RWPE1 (cell line): ENCODE data around the gene MYL6.
A peak's percentile ranks its signal among the peaks of the same experiment; 100 is the strongest.

ENCODE experiments used
- CTCF ChIA-PET: fragments of 350-600 bp; sonication (Branson Sonifier 250); formaldehyde crosslinking; extraction: SDS; loops from one replicate; lab custom pipeline; 2021; lab: Yijun Ruan, JAX
- POLR2A ChIA-PET: fragments of 400-600 bp; formaldehyde crosslinking; extraction: SDS; loops from one replicate; lab custom pipeline; 2020; ENCODE audit warnings: antibody characterized with exemption; ENCODE audit not compliant: low non-redundant PET; lab: Yijun Ruan, JAX
- DNase-seq: peaks from one replicate; pipeline ENCODE4 v3.0.0; 2012; ENCODE audit warnings: low spot score
- H3K27ac ChIP-seq: fragments of 450-650 bp; 2 replicates; pipeline ENCODE4 v1.5.1; 2017
- CTCF ChIP-seq: fragments of 450-650 bp; conservative IDR thresholded peaks from 2 replicates; pipeline ENCODE4 v1.5.1; 2017; ENCODE audit warnings: low read depth, mild to moderate bottlenecking

The MYL6 gene

GRCh38 chr12:56141946-56142784 is 16.0 kb upstream of the MYL6 start:
- CTCF ChIA-PET, result interaction anchor here (0.6 to 0.7 kb wide), 2 partner anchors 19 to 487 kb away, joined by 3 read pairs; no protein-coding TSS in a partner anchor

GRCh38 chr12:56143217-56143616 is 14.9 kb upstream of the MYL6 start:
- peak overlapping the region; percentile 49 for H3K27ac ChIP-seq
- CTCF ChIA-PET, result interaction anchor here (0.6 to 1.4 kb wide), 4 partner anchors 12 to 486 kb away, joined by 3 to 5 read pairs (median 3); no protein-coding TSS in a partner anchor

More at GRCh38 chr12:56141946-56142784, 16.0 kb upstream of the MYL6 start:
- no peak for DNase-seq
- no peak for TF ChIP-seq CTCF
- H3K27ac ChIP-seq, result peak overlapping the region; percentile 49
- POLR2A ChIA-PET, result interaction anchor here (0.7 kb wide), 1 partner anchor 201 kb away, joined by 4 read pairs; no protein-coding TSS in a partner anchor

GRCh38 chr12:56143870-56144269 is 14.3 kb upstream of the MYL6 start:
- no peak for DNase-seq
- ChIA-PET CTCF (interaction anchor here (0.5 to 1.4 kb wide), 4 partner anchors 13 to 132 kb away, joined by 3 to 5 read pairs (median 3); no protein-coding TSS in a partner anchor), POLR2A (interaction anchor here (0.6 kb wide), 1 partner anchor 15 kb away, joined by 3 read pairs; the partner anchor contains the start of gene ESYT1)
- H3K27ac ChIP-seq, result peak overlapping the region; percentile 40
- no peak for TF ChIP-seq CTCF

More at GRCh38 chr12:56143217-56143616, 14.9 kb upstream of the MYL6 start:
- TF ChIP-seq CTCF, result no peak
- POLR2A ChIA-PET, result interaction anchor here (0.6 kb wide), 1 partner anchor 15 kb away, joined by 3 read pairs; the partner anchor contains the start of gene ESYT1
- no peak for DNase-seq

GRCh38 chr12:56145217-56145616 is 12.9 kb upstream of the MYL6 start:
- no peak for DNase-seq
- H3K27ac ChIP-seq, result no peak overlapping the region; the same call in 1 of the 2 replicates
- ChIA-PET POLR2A (no interaction called here), CTCF (interaction anchor here (0.6 kb wide), 1 partner anchor 18 kb away, joined by 3 read pairs; no protein-coding TSS in a partner anchor)
- no peak for TF ChIP-seq CTCF

- no peak for DNase-seq
- TF ChIP-seq CTCF, result no peak
- peak overlapping the region; percentile 11; the same call in 1 of the 2 replicates for H3K27ac ChIP-seq
- POLR2A ChIA-PET, result interaction anchor here (0.7 kb wide), 2 partner anchors 14 to 114 kb away, joined by 7 to 8 read pairs; no protein-coding TSS in a partner anchor
- CTCF ChIA-PET, result no interaction called here
Measured at GRCh38 chr12:56146492-56147460, 11.4 kb upstream of the MYL6 start.
